Measurements from ENCODE around the gene UNC5CL.

UNC5CL gene, protein sequence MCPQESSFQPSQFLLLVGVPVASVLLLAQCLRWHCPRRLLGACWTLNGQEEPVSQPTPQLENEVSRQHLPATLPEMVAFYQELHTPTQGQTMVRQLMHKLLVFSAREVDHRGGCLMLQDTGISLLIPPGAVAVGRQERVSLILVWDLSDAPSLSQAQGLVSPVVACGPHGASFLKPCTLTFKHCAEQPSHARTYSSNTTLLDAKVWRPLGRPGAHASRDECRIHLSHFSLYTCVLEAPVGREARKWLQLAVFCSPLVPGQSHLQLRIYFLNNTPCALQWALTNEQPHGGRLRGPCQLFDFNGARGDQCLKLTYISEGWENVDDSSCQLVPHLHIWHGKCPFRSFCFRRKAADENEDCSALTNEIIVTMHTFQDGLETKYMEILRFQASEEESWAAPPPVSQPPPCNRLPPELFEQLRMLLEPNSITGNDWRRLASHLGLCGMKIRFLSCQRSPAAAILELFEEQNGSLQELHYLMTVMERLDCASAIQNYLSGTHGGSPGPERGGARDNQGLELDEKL

DNA sequence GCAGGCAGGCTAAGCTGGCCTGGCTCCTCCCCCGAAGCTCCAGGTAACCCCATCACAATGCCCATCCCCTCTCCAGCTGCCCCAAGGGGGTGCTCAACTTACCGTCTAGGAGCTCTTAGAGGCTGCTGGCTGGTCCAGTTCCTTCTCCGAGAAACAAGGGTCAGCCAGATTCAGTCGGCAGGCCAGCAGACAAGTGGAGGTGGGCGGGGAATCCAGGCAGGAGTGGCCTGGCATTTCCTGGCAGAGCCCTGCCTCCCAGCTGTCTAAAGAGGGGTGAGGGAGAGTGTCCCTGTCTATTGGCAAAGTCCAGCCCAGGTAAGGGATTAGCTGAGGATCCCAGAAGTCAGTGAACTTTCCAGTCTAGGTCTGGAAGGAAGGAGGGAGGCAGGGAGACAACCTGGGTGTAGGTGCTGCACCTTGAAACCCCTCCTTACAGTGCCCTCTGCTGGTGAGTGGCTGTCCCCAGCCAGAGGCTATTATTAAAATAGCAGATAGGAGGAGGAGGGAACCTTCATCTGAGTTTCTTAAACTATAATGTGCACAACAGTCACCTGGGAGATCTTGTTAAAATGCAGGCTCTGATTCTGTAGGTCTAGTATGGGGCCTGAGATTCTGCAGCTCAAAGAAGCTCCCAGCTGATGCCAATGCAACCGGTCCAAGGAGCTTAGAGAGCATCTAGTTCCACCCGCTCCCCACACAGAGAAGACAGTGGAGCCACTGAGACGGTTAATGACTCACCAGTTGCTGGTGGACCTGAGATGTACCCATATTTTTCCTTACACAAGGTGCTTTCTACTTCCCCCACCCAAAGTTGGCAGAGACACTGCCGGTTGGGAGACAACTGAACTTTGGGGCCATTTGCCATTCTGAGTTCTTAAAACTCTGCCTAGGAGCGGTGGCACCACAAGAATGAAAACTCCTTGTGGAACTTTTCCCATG, at the start of gene UNC5CL:
Gene UNC5CL (minus strand): TSS at position 162 of the 939 bp plus-strand sequence. CDS start 4,147 bp downstream, outside the sequence.
- DNase-seq = no peak

DNA sequence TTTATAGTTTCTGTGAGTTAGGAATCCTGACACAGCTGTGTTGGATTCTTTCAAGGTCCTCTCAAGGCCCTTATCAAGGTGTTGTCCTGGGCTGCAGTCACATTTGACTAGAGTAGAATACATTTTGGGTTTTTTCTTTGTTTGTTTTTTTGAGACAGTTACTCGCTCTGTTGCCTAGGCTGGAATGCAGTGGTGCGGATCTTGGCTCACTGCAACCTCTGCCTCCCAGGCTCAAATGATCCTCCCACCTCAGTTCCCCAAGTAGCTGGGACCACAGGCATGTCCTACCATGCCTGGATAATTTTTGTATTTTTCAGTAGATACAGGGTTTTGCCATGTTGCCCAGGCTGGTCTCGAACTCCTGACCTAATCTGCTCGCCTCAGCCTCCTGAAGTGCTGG, 49.4 kb upstream of the UNC5CL start:
- no peak for DNase-seq

DNA sequence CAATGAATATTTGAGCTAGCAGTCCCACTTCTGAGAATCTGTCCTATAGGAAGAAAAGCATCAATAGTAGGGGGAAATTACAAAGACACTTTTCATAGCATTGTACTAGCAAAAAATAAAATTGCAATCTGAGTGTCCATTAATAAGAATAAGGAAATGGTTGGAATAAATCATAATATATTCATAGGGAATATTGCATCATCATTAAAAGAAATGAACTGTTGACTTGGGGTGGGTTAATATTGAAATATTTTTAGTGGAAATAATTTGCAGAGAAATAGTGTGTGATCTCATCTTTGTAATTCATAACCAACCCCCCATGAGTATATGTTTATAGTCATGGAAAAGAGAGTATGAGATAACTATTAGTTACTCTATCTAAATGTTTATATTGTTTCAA, 46.2 kb upstream of the UNC5CL start:
- DNase-seq = no peak

- DNase-seq = no peak
These were observed 44.1 kb upstream of the UNC5CL start for GRCh38 chr6:41083072-41083471.

- DNase-seq = no peak
These were observed 41.6 kb upstream of the UNC5CL start for GRCh38 chr6:41080621-41081020.

- no peak for DNase-seq
These were observed 40.1 kb upstream of the UNC5CL start for GRCh38 chr6:41079080-41079479.

DNA sequence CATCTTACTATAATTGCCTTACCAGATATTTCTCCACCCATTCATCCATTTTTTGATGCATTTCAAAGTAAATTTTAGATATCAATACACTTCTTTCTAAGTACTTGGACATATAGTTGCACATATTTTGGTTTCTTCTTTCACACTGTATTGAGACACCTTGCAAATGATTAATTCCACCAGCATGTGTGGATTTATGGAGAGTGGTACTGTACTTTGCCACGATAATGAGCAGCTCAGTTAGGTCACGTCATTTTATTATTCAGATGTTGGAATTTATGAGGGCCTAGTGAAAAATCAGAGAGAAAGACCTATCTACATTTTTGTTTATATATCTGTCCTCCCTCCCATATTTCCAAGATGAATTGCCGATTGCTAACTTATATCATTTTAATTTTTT, 39.1 kb upstream of the UNC5CL start:
- DNase-seq = no peak

GRCh38 chr6:41077536-41077935, 38.5 kb upstream of the UNC5CL start:
- DNase-seq = no peak

DNA sequence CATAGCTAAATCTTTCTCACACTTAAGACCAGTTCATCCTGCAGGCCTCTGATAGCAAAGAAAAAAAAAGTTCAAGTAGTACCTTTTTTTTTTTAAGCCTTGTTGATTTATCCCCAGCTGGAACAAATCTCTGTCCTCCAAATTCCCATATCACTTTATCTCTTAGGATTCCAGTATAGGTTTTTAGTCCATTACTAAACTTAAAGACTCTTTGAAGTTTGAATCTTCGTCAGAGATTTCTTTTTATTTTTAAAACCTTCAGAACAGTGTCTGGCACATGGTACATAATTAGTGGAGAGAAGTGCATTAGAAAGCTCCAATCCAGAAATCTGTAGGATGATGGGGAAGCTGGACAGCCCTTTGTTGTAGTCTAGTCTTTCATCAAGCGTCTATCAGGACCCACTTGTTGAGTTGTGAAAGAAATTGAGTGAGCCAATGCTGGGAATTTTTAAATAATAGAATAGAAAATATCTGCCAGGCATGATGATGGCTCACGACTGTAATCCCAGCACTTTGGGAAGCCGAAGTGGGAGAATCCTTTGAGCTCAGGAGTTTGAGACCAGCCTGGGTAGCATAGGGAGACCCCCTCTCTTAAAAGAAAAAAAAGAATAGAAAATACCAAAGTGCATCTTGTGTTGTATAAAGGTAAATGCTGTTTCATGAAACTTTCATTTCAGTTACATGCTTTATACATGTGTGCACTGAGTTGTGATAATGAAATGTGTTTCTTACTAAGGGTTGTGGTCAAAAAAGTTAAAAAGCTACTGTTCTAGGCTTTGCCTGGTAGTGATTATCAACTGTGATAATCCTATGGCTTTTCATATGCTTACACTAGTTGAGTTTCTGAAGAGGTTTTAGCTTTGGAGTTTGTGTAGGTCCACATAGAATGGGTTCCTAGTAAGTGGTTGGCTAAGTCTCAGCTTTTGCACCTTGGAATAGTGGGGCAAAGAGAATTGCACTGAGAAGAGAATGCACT, 36.9 kb upstream of the UNC5CL start:
- no peak for DNase-seq

DNA sequence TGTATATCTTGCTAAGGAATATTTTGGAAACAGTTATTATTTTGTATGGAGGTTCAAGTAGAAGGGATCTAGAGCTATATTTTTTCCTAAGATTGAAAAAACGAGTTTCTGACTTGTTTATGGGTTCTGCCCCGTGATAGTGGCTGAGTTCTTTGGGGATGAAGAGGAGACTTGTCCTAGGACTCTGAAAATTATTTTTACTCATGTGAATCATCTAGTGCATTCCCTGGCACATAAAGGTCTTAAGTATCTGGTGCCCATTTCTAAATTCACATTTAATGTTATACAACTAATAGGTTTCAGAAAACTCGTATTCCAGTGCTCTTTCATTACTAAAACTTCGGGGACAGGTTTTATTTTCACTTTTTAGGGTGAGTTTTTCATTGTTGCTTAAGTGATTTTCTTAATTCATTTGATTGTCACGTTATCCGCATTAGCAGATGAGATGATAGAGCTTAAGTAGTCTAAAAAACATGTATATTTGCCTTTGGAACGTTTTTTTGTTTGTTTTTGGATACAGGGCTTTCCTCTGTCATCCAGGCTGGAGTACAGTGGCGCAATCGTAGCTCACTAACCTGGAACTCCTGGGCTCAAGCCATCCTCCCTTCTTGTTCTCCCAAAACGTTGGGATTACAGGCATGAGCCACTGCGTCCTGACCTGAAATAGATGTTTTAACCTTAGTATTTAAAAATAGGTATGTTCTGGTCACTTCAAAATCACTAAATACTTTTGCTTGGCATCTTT, 35.8 kb upstream of the UNC5CL start:
- DNase-seq = no peak

DNA sequence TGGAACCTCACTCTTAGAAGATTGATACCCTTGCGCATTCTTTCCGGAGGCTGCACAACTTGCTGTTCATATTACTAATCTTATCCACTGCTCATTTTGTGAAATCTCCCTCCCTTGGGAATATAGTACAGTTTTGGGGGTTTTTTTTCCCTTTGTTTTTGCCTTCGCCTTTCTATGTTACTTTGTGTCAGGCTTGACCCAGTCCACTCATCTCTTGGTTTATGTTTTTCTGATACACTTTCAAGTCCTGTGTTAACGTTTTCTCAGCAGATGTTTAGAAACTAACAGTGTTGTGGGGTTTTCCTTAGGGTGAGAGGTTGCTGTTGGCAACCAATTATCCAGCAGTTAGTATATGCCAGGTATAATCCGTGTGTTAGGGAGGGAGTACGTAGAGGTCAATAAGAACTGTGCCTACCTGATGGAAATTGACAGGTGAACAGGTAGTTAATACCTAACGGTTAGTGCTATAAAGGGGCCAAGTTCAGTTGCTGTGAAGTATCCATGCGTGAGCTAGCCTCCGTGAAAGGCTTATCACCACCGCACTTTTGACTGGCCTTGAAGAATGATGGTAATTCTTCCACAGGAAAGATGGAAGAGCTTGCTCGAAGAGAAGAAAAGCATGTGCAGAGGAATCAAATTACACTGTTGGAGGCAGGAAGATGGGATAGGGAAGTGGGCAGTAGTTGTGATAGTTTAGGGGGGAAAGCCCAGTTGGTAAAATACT, 35.1 kb upstream of the UNC5CL start:
- no peak for DNase-seq

DNA sequence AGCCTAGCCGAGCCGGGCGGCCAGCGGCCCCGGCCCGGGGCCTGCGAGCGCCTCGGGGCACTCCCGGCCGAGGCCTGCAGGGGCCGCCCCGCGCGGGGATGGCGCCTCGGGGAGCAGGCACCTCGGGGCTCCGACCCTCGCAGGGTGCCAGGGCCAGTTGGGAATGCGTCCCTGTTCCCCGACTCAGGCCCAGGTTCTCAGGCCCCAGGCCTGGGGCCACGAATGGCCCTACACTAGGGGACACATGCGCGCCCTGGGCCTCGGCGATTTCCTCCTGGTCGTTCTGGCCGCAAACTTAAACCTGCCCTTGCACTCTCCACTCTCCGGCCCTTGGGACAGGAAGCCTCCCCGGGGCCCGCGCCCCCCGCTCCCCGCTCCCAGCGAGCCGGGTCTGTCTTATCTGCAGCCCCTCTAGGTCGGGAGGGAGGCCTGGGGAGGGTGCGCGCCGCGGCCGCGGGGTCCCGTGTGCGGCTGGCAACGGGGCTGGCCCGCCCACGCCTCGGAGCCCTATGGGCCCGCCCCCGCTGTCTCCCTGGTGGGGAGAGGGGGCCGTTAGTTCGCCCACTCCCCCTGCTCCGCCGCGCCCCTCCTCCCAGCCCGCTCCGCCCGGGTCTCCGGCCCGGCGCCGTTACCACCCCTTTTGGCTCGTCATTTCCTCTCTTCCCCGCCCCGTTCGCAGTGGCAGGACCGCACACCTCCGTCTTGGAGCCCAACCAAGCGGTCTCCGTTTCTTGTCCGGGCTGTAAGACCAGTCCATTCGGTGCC, 34.4 kb upstream of the UNC5CL start:
- DNase-seq = peak; percentile 67

DNA sequence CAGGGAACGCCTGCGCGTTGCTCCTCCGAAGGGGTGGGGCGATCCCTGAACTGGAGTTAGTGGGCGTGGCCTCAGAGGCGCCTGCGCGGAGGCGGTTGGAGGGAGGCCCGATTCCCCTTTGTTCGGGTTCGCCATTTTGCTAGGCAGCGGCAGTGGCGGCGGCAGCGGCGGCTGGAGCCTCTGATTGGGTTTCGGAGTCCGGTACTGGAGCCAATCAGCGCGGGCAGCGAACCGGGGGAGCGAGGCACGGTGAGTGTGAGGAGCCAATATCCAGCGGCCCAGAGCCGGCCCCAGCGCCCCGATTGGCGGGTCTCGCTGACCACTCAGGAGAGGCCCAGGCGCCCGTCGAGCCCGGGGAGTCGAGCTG, 33.8 kb upstream of the UNC5CL start, which contains the start of gene NFYA:
Gene NFYA (plus strand): TSS at position 139 of the 367 bp plus-strand sequence. CDS start 6,116 bp downstream, outside the sequence.
- peak; percentile 100 for DNase-seq

DNA sequence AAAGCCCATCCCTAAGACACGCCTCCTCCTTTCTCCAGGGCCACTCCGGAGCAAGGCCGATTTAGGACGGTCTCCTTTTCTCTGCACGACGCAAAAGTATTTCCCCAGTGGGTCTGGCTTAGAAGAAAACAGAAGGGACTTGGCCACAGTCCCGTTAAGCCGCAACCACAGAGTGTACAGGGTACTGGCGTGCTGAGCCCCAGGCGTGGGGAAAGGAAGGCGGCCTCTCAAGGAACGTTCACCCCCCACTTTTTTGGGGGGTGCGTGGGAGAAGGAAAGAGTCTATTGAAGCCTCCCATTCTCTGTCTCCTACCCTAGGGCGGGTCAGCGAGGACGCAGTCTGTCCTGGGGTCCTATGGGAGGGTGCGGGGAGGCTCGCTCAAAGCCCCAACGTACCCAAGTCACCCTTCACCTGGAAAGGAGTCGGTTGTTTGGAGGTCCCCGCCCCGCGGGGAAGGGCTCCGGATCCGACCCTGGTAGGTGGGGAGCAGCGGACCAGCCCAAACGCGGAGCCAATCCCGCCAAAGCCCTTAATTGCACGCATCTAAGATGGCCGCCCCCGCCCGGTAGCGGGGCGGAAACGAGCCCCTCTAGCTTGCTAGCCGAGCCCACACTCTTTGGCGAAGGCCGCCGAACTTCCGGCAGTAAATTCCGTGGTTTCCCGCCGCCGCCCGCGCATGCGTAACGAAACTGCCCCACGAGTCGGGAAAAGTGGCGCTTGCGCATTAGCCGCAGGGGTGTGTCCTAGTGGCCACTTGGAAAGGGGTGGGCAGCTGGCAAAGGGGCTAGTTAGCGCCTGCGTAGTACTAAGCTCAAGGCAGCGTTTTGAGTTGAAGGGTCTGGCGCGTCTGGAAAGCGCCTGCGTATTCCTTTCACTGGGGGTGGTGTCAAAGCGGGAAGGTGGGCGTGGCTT, 33.2 kb upstream of the UNC5CL start, which contains the start of gene OARD1:
Gene OARD1 (minus strand): TSS at position 434 of the 913 bp plus-strand sequence. CDS start 722 bp downstream, outside the sequence.
- DNase-seq = peak; percentile 100

- no peak for DNase-seq
These were observed 32.5 kb upstream of the UNC5CL start for GRCh38 chr6:41071501-41071922.

DNA sequence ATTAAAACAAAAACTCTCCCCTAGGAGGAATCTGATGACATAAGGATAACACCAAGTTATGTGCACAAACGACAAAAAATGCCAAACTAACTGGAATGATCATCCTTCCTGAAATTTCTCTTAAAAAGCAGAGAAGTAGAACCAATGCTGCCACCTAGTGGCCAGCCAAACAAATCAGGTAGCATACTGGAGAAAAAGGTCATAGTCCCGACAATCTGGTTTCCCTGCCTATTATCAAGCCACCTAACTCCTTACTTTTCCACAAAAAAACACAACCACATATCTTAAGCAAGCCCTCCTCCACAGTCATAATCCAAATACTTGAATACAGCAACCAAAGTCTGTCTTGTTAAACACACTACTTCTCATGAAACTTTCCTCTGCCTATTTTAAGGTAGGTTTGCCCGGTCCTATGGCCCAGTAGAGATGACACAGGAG, 27.9 kb upstream of the UNC5CL start:
- peak; percentile 75 for DNase-seq

DNA sequence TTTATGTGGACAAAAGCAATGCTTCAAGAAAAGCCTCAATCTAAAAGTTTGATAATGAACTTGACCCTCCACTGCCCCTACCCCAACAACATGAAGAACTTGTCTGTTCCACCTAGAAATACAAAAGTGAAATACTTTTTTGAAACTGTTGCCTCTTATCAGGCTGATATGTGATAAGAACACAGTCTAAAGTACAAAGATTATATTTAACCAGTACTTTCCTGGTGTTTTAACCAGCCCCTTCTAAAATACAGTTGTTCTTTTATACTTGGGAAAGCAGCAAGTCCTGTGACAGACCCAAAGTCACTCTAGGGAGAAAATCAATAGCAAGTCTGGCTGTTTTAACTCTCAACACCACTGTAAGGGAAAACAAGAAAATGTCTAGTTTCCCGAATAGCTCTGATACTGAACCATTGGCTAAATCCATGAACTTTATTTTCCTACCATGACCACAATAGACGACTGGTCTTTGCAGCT, 26.6 kb upstream of the UNC5CL start:
- no peak for DNase-seq

DNA sequence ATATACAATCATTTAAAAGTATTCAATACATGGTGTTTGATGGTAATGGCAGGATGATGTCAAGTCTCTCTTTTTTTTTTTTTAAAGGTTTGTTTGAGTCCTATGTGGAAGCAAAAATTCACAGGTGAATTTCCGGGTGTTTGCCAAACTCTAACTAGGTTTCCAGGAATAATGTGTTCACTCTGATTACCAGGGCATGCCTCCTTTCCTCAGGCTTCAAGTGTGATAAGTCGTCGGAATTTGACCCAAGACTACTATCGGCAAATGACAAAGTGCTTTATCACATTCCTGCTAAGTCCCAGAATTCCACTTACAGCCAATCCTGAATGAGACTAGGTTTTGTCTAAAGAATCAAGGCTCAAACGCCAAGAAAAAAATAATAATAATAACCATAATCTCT, 25.8 kb upstream of the UNC5CL start:
- DNase-seq = no peak
